Endometrial microvascular endothelial cells (primary cell): ENCODE data around the gene DIPK1A. TPM values are rescaled to one million over a fixed set of nuclear protein-coding genes. Genes with fewer than 3 reads are reported as not detected.

Source experiments
- in situ Hi-C: cut with HindIII; loops from 2 replicates; pipeline ENCODE4 v1.10.0; 2017; ENCODE audit warnings: low sequenced_read_pairs, low pct_unique_long_range_greater_than_20kb; ENCODE audit errors: inconsistent ontology term
- total RNA-seq: library from RNA; depleted of rRNA; stranded (reverse); fragments of >200 nt; gene quantifications from one replicate; pipeline ENCODE4 v1.2.3, GENCODE V29; 2015; ENCODE audit errors: inconsistent ontology term

The DIPK1A gene
- total RNA-seq, 1 donor from 2014 or later = 0.37 TPM

- in situ Hi-C loops = no loop called here
Measured at GRCh38 chr1:92831762-92832536, 129.3 kb downstream of the DIPK1A start, which contains the start of gene RPL5. Gene RPL5 (plus strand): TSS chr1:92832040. CDS start chr1:92832115, 75 bp downstream.

DNA sequence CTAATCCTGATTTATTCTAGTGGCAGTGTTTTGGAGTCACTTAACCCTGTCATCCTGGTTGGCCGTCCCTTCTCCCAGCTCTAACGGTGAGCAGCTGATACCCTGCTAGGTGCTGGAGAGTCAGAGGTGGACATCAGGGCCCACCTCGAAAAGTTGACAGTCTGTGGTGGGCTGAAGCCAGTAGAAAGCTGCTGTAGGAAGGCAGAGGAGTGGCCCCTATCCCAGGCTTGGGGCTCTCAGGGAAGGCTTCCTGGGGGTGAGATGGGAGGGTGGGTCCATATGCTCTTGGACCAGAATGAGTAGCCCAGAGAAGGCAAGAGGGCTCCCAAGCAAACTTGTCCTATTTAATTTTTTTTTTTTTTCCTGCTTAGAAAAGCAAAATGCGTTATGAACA is 129.9 kb downstream of the DIPK1A start:
- in situ Hi-C loops = no loop called here

- in situ Hi-C loops = no loop called here
Measured at GRCh38 chr1:92826792-92827191, 134.5 kb downstream of the DIPK1A start.

DNA sequence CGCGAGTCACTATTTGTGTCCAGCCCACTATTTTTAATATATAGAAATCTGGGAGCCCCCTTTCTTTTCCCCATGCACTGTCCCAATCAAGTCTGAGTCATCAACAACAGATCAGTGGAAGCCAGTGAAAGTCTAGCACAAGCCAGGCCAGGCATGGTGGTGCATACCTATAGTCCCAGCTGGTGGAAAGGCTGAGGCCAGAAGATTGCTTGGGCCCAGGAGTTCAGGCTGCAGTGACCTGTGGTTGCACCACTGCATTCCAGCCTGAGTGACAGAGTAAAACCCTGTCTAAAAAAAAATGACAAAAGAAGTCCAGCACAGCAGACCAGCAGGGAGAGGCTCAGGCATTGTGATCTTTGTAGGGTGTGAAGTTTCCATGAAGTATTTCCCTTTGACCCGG is 138.4 kb downstream of the DIPK1A start:
- in situ Hi-C loops = no loop called here

GRCh38 chr1:92820551-92820950 is 140.7 kb downstream of the DIPK1A start:
- in situ Hi-C loops = no loop called here

GRCh38 chr1:92820024-92820423 is 141.2 kb downstream of the DIPK1A start:
- in situ Hi-C loops = no loop called here

GRCh38 chr1:92817986-92818764 is 143.1 kb downstream of the DIPK1A start:
- in situ Hi-C loops = no loop called here

GRCh38 chr1:92817137-92817697 is 144.0 kb downstream of the DIPK1A start:
- in situ Hi-C loops = no loop called here

GRCh38 chr1:92816732-92817131 is 144.5 kb downstream of the DIPK1A start:
- in situ Hi-C loops = no loop called here

GRCh38 chr1:92808381-92808780 is 152.9 kb downstream of the DIPK1A start:
- in situ Hi-C loops = no loop called here

- in situ Hi-C loops = no loop called here
Measured at GRCh38 chr1:92805216-92805615, 156.0 kb downstream of the DIPK1A start.

DNA sequence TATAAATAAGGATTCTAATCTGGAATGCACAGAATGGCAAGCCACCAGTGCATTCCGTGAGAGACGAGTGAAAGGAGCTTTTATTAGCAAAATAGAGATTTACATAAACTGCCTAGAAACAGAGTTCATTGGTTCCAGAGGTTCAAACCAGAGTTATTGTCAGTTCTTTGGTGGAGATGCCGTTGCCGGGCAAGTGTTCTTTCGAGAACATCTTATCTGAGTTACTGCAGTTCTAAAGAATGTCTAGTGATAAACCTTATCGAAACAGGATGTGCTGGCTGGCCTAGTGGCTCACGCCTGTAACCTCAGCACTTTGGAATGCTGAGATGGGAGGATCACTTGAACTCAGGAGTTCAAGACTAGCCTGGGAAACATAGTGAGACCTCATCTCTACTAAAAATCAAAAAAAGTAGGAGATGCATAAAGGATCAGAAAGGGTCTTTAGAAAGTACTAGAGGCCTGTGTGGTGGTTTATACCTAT is 156.5 kb downstream of the DIPK1A start:
- in situ Hi-C loops = no loop called here

- in situ Hi-C loops = no loop called here
Measured at GRCh38 chr1:92803140-92803887, 157.9 kb downstream of the DIPK1A start.

DNA sequence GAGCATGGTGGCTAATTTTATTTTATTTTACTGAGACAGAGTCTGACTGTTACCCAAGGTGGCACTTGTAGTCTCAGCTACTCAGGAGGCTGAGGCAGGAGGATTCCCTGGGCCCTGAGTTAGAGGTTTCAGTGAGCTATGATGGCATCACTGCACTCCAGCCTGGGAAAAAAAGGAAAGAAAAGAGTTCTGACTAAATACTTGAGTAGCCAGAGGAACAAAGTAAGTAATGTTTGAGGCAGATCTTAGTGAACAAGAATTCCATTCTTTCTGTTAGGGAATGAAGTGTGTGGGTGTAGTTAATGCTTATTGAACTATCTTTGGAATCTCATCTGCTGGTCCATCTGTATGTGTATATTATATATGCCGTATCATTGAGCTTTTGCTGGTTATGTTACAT is 163.3 kb downstream of the DIPK1A start:
- in situ Hi-C loops = no loop called here

DNA sequence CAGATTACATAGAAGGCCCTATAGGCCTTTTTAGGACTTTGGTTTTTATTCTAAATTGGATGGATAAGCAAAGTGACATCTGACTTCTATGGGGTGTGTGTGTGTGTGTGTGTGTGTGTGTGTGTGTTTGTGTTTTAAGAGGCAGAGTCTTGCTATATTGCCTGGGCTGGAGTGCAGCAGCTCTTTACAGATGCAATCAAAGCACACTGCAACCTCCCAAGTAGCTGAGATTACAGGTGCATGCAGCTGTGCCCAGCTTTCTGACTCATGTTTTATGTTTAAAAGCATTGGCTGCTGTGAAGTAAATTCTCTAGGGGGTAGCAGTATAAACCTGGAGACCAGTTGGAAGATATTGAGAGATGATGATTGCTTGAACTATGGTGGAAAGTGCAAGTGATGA is 164.0 kb downstream of the DIPK1A start:
- in situ Hi-C loops = no loop called here

DNA sequence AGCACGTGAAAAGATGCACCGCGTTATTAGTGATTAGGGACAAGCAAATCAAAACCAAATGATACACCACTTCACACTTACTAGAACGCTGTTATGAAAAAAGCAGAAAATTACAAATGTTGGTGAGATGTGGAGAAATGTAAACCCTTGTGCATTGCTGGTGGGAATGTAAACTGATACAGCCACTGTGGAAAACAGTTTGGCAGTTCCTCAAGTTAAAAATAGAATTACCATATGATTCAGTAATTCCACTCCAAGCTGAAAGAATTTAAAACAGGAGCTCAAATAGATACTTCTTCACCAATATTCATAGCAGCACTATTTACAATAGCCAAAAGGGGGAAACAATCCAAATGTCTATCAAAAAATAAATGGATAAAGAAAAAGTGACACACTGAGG is 166.1 kb downstream of the DIPK1A start:
- in situ Hi-C loops = no loop called here

- in situ Hi-C loops = no loop called here
Measured at GRCh38 chr1:92792340-92792782, 168.9 kb downstream of the DIPK1A start.
